Endothelial cell of umbilical vein (primary cell): Measurements from ENCODE around the gene PRIMPOL. TPM values are rescaled to one million over a fixed set of nuclear protein-coding genes. Genes with fewer than 3 reads are reported as not detected.

Experiments used
- BruUV-seq: library from RNA; stranded (reverse); fragments of 400-500 nt; replicated peaks from 2 replicates; lab custom pipeline; 2021; lab: Mats Ljungman, UMichigan
- CTCF ChIA-PET: fragments of 300-600, 350-600 bp; sonication (Branson Sonifier 250); formaldehyde crosslinking; loops from one replicate; lab custom pipeline; 2021; ENCODE audit warnings: antibody characterized with exemption, inconsistent platforms; lab: Charles Lee
- POLR2A ChIA-PET: fragments of 300-600, 350-600 bp; sonication (Branson Sonifier 250); formaldehyde crosslinking; loops from one replicate; lab custom pipeline; 2021; ENCODE audit warnings: antibody characterized with exemption, inconsistent platforms; lab: Charles Lee
- DNase-seq: peaks from one replicate; pipeline ENCODE4 v3.0.0-alpha.2; 2011; ENCODE audit warnings: low read depth, low spot score
- FAIRE-seq: peaks from 2 replicates; lab custom pipeline; 2011; peaks lifted over from hg19 to GRCh38; lab: Jason Lieb, UNC
- H2AFZ ChIP-seq: 2 replicates; pipeline ENCODE4 v1.6.0; 2012; ENCODE audit warnings: low read depth, low read length, control low read depth, inconsistent platforms
- H3K27ac ChIP-seq: 2 replicates; pipeline ENCODE4 v1.5.1; 2011; ENCODE audit warnings: low read depth, mild to moderate bottlenecking, control low read depth, low read length, moderate library complexity; ENCODE audit not compliant: insufficient read depth
- H3K27me3 ChIP-seq, 2 experiments: 2 replicates each; pipeline versions ENCODE4 v1.6.0 to v1.6.1; 2011; ENCODE audit warnings: low read length in 2 of 2, mixed read lengths in 1 of 2; ENCODE audit not compliant: control insufficient read depth in 2 of 2, insufficient read depth in 2 of 2
- H3K36me3 ChIP-seq, 2 experiments: 2 replicates in 1 of 2; 3 replicates in 1 of 2; pipeline ENCODE4 v1.5.1; 2011; ENCODE audit warnings: low read length in 2 of 2, mild to moderate bottlenecking in 1 of 2, moderate library complexity in 1 of 2; ENCODE audit not compliant: control insufficient read depth in 2 of 2, insufficient read depth in 2 of 2; ENCODE audit errors: extremely low read depth in 1 of 2
- H3K4me1 ChIP-seq: 3 replicates; pipeline ENCODE4 v1.5.1; 2011; ENCODE audit warnings: mild to moderate bottlenecking, low read length; ENCODE audit not compliant: control insufficient read depth, insufficient read depth; ENCODE audit errors: extremely low read depth
- H3K4me2 ChIP-seq: 2 replicates; pipeline ENCODE4 v1.6.1; 2011; ENCODE audit warnings: low read length, control low read depth, mixed read lengths; ENCODE audit not compliant: insufficient read depth
- H3K4me3 ChIP-seq, 3 experiments: fragments of 200-600 bp in 1 of 3; sonication (generic), shearing (Covaris generic) in 1 of 3; replicated peaks in 1 of 3; 2 replicates each; pipeline ENCODE4 v1.5.1; 2011 to 2016; ENCODE audit warnings: control low read depth in 3 of 3, low read length in 3 of 3, mild to moderate bottlenecking in 2 of 3, inconsistent platforms in 1 of 3, low read depth in 1 of 3, moderate library complexity in 1 of 3; ENCODE audit not compliant: insufficient read depth in 1 of 3
- H3K79me2 ChIP-seq: 2 replicates; pipeline ENCODE4 v1.6.0; 2012; ENCODE audit warnings: low read length, inconsistent platforms; ENCODE audit not compliant: control insufficient read depth, insufficient read depth
- H3K9ac ChIP-seq: replicated peaks from 2 replicates; pipeline ENCODE3; 2011; ENCODE audit warnings: low read length, control low read depth; ENCODE audit not compliant: insufficient read depth; ENCODE audit errors: extremely low read depth
- H3K9me1 ChIP-seq: replicated peaks from 3 replicates; pipeline ENCODE4 v1.6.0; 2011; ENCODE audit warnings: mild to moderate bottlenecking, low read length; ENCODE audit not compliant: control insufficient read depth, insufficient read depth; ENCODE audit errors: extremely low read depth
- H3K9me3 ChIP-seq: replicated peaks from 2 replicates; pipeline ENCODE4 v1.5.1; 2012; ENCODE audit warnings: low read length, inconsistent platforms; ENCODE audit not compliant: control insufficient read depth, insufficient read depth
- H4K20me1 ChIP-seq: replicated peaks from 2 replicates; pipeline ENCODE3; 2011; ENCODE audit warnings: mild to moderate bottlenecking, low read length; ENCODE audit not compliant: control insufficient read depth, insufficient read depth; ENCODE audit errors: extremely low read depth
- EZH2 ChIP-seq: IDR thresholded peaks from 2 replicates; pipeline ENCODE4 v1.6.1; 2012; ENCODE audit warnings: borderline replicate concordance, low read depth, mild to moderate bottlenecking, moderate library complexity, low read length, inconsistent platforms; ENCODE audit not compliant: severe bottlenecking
- FOS ChIP-seq: IDR thresholded peaks from 2 replicates; pipeline ENCODE4 v1.6.1; 2011; ENCODE audit warnings: mild to moderate bottlenecking, low read length, moderate library complexity, borderline replicate concordance; ENCODE audit not compliant: insufficient read depth
- GATA2 ChIP-seq: IDR thresholded peaks from 2 replicates; pipeline ENCODE4 v1.7.0; 2011; ENCODE audit warnings: low read depth, mild to moderate bottlenecking, moderate library complexity, mixed read lengths, low read length; ENCODE audit not compliant: insufficient read length, insufficient read depth
- JUN ChIP-seq: IDR thresholded peaks from 2 replicates; pipeline ENCODE4 v1.6.1; 2011; ENCODE audit warnings: borderline replicate concordance, low read depth; ENCODE audit not compliant: insufficient read length, insufficient read depth
- MYC ChIP-seq: IDR thresholded peaks from one replicate; pipeline ENCODE4 v1.6.1; 2011; ENCODE audit warnings: mild to moderate bottlenecking, low read depth, low read length
- POLR2A ChIP-seq: IDR thresholded peaks from 2 replicates; pipeline ENCODE4 v1.6.1; 2012; ENCODE audit warnings: low read depth, mild to moderate bottlenecking, control low read depth, low read length
- POLR2AphosphoS5 ChIP-seq: IDR thresholded peaks from 2 replicates; pipeline ENCODE4 v1.6.1; 2012; ENCODE audit warnings: low read depth, mild to moderate bottlenecking, control low read depth, low read length, moderate library complexity; ENCODE audit not compliant: insufficient read depth
- dilution Hi-C: fragments of 300-500 bp; cut with MboI; formaldehyde crosslinking; loops from one replicate; pipeline ENCODE4 v1.15.0; 2019; ENCODE audit warnings: low sequenced_read_pairs; ENCODE audit not compliant: extremely low pct_ligation_motif_present
- intact Hi-C: fragments of 100-400 bp; cut with micrococcal nuclease; formaldehyde crosslinking; loops from one replicate; pipeline ENCODE4 v1.10.0; 2022
- polyA plus RNA-seq, 4 experiments: library from polyadenylated mRNA; depleted of rRNA in 3 of 4; stranded (reverse) in 3 of 4; unstranded in 1 of 4; fragments of >200 nt; gene quantifications; 2 replicates each; pipeline versions ENCODE4 v1.2.1 to v1.2.3, GENCODE V29; 2011 to 2012; ENCODE audit warnings: missing spikeins in 1 of 4
- total RNA-seq: library from RNA; stranded (reverse); gene quantifications from 2 replicates; pipeline ENCODE4 v1.2.3, GENCODE V29; 2021
- TF ChIP-seq, protein P1 (sequence below): IDR thresholded peaks from 2 replicates; pipeline ENCODE4 v1.6.1; 2011; ENCODE audit not compliant: insufficient read depth, insufficient read length
- TF ChIP-seq, protein P2 (sequence below), 2 donors: IDR thresholded peaks; 1 replicate in 1 of 2; 2 replicates in 1 of 2; pipeline ENCODE4 v1.5.1; 2011; ENCODE audit warnings: low read length in 2 of 2, mild to moderate bottlenecking in 2 of 2, moderate library complexity in 2 of 2, control low read depth in 1 of 2, inconsistent platforms in 1 of 2, low read depth in 1 of 2; ENCODE audit not compliant: insufficient read depth in 1 of 2; ENCODE audit errors: extremely low read depth in 1 of 2

Gene PRIMPOL
- total and polyA plus RNA-seq, 2 donors (not counting 3 experiments of a cell fraction or from before 2014, with no cell fraction given) = 5.9 to 11.1 TPM

DNA sequence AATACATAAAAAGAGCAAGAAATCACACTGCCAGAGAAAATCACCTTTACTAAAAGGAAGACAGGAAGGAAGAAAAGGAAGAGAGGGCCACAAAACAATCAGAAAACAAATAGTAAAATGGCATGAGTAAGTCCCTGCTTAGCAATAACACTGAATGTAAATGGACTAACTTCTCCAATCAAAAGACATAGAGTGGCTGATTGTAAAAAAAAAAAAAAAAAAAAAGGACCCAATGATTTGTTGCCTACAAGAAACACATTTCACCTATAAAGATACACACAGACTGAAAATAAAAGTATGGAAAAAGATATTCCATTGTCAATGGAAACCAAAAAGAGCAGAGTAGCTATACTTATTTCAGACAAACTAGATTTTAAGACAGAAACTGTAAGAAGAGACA is 71.7 kb downstream of the PRIMPOL start:
- no peak overlapping the region for H3K4me2 ChIP-seq
- no peaks in the 10 kb centered on the region for H3K27me3 ChIP-seq
- ChIA-PET CTCF (interaction anchor here (0.7 kb wide), 1 partner anchor 10 kb away, joined by 3 read pairs; no protein-coding TSS in a partner anchor), POLR2A (no interaction called here)
- H4K20me1 ChIP-seq = no peaks in the 10 kb centered on the region
- intact Hi-C loops = no loop called here
- H3K79me2 ChIP-seq = peaks cover 10% of the 10 kb centered on the region
- BruUV-seq = no TSS peak
- H3K27ac ChIP-seq = no peak overlapping the region
- FAIRE-seq (no peak), DNase-seq (no peak)
- H3K4me1 ChIP-seq = no peaks in the 10 kb centered on the region
- no peaks in the 10 kb centered on the region for H3K9me1 ChIP-seq
- H3K36me3 ChIP-seq = peaks cover 0 to 11% of the 10 kb centered on the region in 2 experiments
- dilution Hi-C loops = no loop called here
- H3K9me3 ChIP-seq = no peaks in the 10 kb centered on the region
- no peak overlapping the region for H3K9ac ChIP-seq
- no peak overlapping the region for H2AFZ ChIP-seq
- TF ChIP-seq FOS (no peak), POLR2A (no peak), JUN (no peak), EZH2 (no peak), GATA2 (no peak), MYC (no peak), POLR2AphosphoS5 (no peak)
- TF ChIP-seq, protein P1, sequence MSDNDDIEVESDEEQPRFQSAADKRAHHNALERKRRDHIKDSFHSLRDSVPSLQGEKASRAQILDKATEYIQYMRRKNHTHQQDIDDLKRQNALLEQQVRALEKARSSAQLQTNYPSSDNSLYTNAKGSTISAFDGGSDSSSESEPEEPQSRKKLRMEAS = no peak
- TF ChIP-seq, protein P2, sequence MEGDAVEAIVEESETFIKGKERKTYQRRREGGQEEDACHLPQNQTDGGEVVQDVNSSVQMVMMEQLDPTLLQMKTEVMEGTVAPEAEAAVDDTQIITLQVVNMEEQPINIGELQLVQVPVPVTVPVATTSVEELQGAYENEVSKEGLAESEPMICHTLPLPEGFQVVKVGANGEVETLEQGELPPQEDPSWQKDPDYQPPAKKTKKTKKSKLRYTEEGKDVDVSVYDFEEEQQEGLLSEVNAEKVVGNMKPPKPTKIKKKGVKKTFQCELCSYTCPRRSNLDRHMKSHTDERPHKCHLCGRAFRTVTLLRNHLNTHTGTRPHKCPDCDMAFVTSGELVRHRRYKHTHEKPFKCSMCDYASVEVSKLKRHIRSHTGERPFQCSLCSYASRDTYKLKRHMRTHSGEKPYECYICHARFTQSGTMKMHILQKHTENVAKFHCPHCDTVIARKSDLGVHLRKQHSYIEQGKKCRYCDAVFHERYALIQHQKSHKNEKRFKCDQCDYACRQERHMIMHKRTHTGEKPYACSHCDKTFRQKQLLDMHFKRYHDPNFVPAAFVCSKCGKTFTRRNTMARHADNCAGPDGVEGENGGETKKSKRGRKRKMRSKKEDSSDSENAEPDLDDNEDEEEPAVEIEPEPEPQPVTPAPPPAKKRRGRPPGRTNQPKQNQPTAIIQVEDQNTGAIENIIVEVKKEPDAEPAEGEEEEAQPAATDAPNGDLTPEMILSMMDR (IDR thresholded peaks at IDR 0.05; ENCODE audit: extremely low read depth in 1 of 2, insufficient read depth in 1 of 2, low read depth in 1 of 2, low read length in 2 of 2) = no peak
- no peak overlapping the region for H3K4me3 ChIP-seq
